GM12891 (cell line): ENCODE measurements around the gene TPSB2.

ENCODE experiments used
- PAX5 ChIP-seq: IDR thresholded peaks from 2 replicates; pipeline ENCODE4 v1.6.1; 2011; ENCODE audit warnings: low read length, moderate library complexity, mild to moderate bottlenecking; ENCODE audit not compliant: insufficient read depth, severe bottlenecking
- POLR2A ChIP-seq: IDR thresholded peaks from 2 replicates; pipeline ENCODE4 v1.6.1; 2011; ENCODE audit warnings: low read depth, low read length, control low read depth
- POLR2AphosphoS5 ChIP-seq: IDR thresholded peaks from 2 replicates; pipeline ENCODE4 v1.6.1; 2011; ENCODE audit warnings: low read depth, low read length, control low read depth
- SPI1 ChIP-seq: IDR thresholded peaks from 2 replicates; pipeline ENCODE4 v1.6.1; 2011; ENCODE audit warnings: low read depth, low read length, control low read depth

- no peak for TF ChIP-seq POLR2A
- no peak for TF ChIP-seq SPI1
- no peak for TF ChIP-seq POLR2AphosphoS5
- TF ChIP-seq PAX5 = no peak
These were observed 29.1 kb upstream of the TPSB2 start for GRCh38 chr16:1258906-1259759.
